Thymus (tissue), 11 donors: Measurements from ENCODE around the gene HOXA6. TPM values are rescaled to one million over a fixed set of nuclear protein-coding genes. Genes with fewer than 3 reads are reported as not detected.

Experiments
- DNase-seq, 9 donors: peaks; one replicate each; pipeline ENCODE4 v3.0.0-alpha.2; 2013; ENCODE audit warnings: low spot score in 9 of 9, low read depth in 6 of 9, missing footprints in 1 of 9
- H3K27ac ChIP-seq, 2 donors: one replicate each; pipeline ENCODE4 v1.5.1; 2013; ENCODE audit warnings: control low read depth in 1 of 2, low read depth in 1 of 2, low read length in 1 of 2, mild to moderate bottlenecking in 1 of 2, moderate library complexity in 1 of 2
- H3K27me3 ChIP-seq, 2 donors: one replicate each; pipeline ENCODE4 v1.5.1; 2013; ENCODE audit warnings: low read length in 1 of 2; ENCODE audit not compliant: control insufficient read depth in 2 of 2, insufficient read depth in 1 of 2
- H3K36me3 ChIP-seq, 2 donors: one replicate each; pipeline ENCODE4 v1.5.1; 2013; ENCODE audit warnings: low read length in 1 of 2, mild to moderate bottlenecking in 1 of 2, moderate library complexity in 1 of 2; ENCODE audit not compliant: control insufficient read depth in 2 of 2, insufficient read depth in 2 of 2
- H3K4me1 ChIP-seq, 2 donors: one replicate each; pipeline ENCODE4 v1.5.1; 2013; ENCODE audit warnings: low read length in 2 of 2; ENCODE audit not compliant: control insufficient read depth in 2 of 2, insufficient read depth in 2 of 2
- H3K4me3 ChIP-seq, 2 donors: one replicate each; pipeline ENCODE4 v1.5.1; 2013; ENCODE audit warnings: low read length in 2 of 2, control low read depth in 1 of 2, mild to moderate bottlenecking in 1 of 2
- H3K9me3 ChIP-seq, 2 donors: one replicate each; pipeline ENCODE4 v1.5.1; 2013; ENCODE audit warnings: low read length in 1 of 2, mild to moderate bottlenecking in 1 of 2; ENCODE audit not compliant: control insufficient read depth in 2 of 2, insufficient read depth in 1 of 2
- WGBS: extraction: QIAGEN DNeasy Blood & Tissue Kit; methylation state at CpG from one replicate; pipeline ENCODE4 v1.1.7; 2013; 5-methylcytosine and 5-hydroxymethylcytosine counted together
- polyA plus RNA-seq: library from polyadenylated mRNA; stranded (reverse); fragments of 200-250 nt; gene quantifications from one replicate; pipeline ENCODE4 v1.2.3, GENCODE V29; 2013
- total RNA-seq: library from RNA; stranded (reverse); fragments of 120-200 nt; gene quantifications from one replicate; pipeline ENCODE4 v1.2.4, GENCODE V29; 2013
- donor health status: healthy.

HOXA6 gene
- total and polyA plus RNA-seq, 2 donors: 0.09 to 0.33 TPM

DNA sequence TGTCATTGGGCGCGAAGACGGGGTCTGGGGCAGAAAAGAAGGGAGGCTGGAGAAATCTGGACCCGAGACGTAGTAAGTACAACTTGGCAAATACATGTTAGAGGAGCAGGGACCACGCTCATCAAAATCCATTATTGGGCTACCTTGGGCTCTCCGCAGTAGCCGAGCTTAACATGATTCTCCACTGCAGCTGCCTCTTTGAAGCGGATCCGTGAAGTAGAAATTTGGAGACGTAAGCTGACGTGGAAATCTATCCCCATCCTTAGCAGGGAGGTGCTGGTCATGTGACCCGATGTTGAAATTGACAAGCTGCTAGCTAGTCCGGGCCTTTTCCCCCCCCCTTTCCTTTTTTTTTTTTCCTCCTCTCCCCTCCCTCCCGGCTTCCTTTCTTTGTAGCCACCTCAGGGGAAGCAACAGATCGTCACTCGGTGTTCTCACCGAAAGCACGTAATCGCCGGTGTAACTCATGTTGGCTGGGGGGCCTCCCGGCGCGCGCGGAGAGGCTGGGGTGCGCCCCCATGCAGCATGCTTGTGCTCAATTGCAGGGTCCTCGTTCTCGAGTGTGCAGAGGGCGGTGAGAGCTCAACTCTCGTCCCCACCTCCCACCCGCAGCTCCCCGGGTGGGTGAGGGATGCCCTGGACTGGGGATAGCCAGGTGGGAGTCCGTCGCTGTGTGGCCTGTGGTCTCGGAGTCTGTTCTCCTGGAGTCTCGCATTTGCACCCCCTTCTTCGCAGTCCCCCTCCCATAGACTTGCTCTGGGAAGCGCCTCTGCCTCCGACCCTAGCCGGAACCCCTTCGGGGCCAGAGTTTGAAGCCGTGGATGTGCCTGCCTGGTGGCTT lies 37.7 kb upstream of the HOXA6 start, which contains the start of gene HOXA11:
TSS of gene HOXA11 (minus strand) at position 220 of the 841 bp plus-strand sequence. CDS start at position 132, 88 bp downstream.
- 5% methylated on average over 43 of the region's 43 CpGs for WGBS
- Histone ChIP-seq H3K27me3 (peaks cover 76 to 100% of the 10 kb centered on the region in 2 donors), H3K4me3 (peak within 1 kb of the TSS in 1 of 2 donors; percentile 35), H3K9me3 (peaks cover 0 to 16% of the 10 kb centered on the region in 2 donors), H3K36me3 (no peaks in the 10 kb centered on the region), H3K27ac (no peak within 1 kb of the TSS), H3K4me1 (peaks cover 14 to 46% of the 10 kb centered on the region in 2 donors)
- no peak for DNase-seq

DNA sequence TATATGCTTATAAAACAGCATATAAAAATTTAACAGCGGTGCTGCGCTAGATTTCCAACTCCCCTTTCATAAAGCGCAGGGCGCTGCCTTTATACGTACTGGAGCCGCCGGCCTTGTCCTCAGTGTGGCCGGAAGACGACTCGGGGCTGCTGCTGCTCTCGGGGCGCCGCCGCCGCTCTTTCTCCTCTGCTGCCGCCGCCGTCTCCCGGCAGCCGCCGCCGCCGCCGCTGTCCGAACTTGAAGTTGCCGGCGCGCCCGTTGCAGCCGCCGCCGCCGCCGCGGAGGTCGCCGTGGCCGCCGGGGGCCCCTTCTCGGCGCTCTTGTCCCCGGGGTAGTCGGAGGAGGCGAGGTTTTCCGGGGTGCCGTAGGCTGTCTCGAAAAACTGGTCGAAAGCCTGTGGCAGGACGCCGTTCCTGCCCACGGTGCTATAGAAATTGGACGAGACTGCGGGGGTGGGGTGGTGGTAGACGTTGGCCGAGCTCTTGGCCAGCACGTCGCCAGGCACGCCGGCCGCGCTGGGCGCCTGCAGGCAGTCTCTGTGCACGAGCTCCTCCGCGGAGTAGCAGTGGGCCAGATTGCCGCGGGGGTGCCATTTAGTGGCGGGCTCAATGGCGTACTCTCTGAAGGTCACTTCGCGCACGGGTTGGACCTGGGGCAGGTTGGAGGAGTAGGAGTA lies 36.9 kb upstream of the HOXA6 start:
- no peak overlapping the region for H3K27ac ChIP-seq
- DNase-seq: no peak
- peaks cover 14 to 53% of the 10 kb centered on the region in 2 donors for H3K4me1 ChIP-seq
- H3K27me3 ChIP-seq: peaks cover 70 to 100% of the 10 kb centered on the region in 2 donors
- WGBS: 2% methylated on average over 72 of the region's 72 CpGs
- H3K4me3 ChIP-seq: peak overlapping the region in 1 of 2 donors; percentile 35
- no peaks in the 10 kb centered on the region for H3K36me3 ChIP-seq
- H3K9me3 ChIP-seq: peaks cover 0 to 16% of the 10 kb centered on the region in 2 donors

DNA sequence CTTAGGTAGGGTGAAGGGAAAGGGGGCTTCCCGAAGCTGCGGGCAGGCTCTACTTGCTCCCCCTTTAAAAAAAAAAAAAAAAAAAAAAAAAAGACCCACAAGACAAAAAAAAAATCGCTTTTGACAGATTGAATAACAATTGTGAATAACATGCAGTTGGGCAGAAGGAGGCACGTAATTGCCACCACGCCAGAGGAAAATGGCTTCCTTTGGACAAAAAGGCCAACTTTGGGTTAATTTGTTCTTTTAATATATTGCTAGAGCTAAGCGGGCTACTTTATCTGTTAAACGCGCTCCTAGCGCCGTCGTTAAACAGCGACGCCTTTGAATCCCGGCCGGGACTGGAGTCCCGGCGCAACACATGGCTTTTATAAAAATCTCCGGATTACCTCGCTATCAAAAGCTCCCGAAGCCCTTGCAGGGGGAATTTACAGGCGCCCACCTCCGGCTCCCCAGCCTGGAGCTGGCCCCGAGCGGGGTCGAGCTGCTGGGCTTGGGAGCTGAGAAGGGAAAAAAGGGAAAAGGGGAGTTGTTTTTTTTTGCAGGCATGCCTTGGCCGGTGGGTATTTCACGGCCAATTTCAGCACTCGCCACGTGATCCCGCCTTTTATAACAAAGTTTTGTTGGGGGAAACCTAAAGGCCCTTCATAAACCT lies 36.2 kb upstream of the HOXA6 start:
- WGBS: 3% methylated on average over 30 of the region's 30 CpGs
- H3K4me3 ChIP-seq: peak overlapping the region in 1 of 2 donors; percentile 35
- no peak for DNase-seq

DNA sequence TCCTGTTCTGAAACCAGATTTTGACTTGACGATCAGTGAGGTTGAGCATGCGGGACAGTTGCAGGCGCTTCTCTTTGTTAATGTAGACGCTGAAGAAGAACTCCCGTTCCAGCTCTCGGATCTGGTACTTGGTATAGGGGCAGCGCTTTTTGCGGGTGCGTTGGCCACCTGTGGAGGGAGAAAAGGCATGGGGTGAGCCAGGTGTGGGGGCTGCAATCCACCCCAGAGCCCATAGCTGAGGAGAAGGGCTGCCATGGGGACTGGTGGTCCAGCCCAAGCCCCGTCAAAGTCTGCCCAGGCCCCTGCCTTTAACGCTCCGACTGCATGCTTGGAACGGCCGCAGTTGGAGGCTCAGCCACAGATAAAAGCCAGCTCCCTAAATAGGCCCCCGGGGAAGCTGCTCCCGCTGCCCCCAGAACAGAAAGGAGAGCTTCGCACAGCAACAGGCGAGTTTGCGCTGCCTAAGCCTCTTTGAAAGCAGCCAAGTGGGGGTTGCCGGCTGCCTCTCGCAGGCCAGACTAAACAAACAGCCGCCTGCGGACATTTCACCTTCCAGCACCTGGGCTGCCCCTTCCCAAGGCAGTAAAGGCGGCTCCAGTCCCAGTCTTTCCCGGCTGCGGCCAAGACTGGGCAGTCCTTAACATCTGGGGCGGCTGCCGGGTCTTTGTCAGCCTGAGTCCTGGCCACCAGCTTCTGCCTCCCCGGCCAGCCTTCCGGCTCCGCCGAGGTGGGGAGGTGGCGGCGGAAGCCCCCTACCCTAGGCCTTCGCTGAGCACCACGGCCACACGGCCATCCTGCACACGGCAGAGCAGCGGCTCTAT lies 35.5 kb upstream of the HOXA6 start:
- H3K27ac ChIP-seq: no peak overlapping the region
- peaks cover 14 to 48% of the 10 kb centered on the region in 2 donors for H3K4me1 ChIP-seq
- 16% methylated on average over 39 of the region's 39 CpGs for WGBS
- no peak overlapping the region for H3K4me3 ChIP-seq
- H3K9me3 ChIP-seq: peaks cover 0 to 7% of the 10 kb centered on the region in 2 donors
- H3K27me3 ChIP-seq: peaks cover 71 to 100% of the 10 kb centered on the region in 2 donors
- DNase-seq: no peak
- no peaks in the 10 kb centered on the region for H3K36me3 ChIP-seq

More for the DNA sequence above, 36.2 kb upstream of the HOXA6 start:
- peaks cover 14 to 55% of the 10 kb centered on the region in 2 donors for H3K4me1 ChIP-seq
- H3K27me3 ChIP-seq: peaks cover 70 to 100% of the 10 kb centered on the region in 2 donors
- H3K9me3 ChIP-seq: peaks cover 0 to 10% of the 10 kb centered on the region in 2 donors
- no peak overlapping the region for H3K27ac ChIP-seq
- H3K36me3 ChIP-seq: no peaks in the 10 kb centered on the region

DNA sequence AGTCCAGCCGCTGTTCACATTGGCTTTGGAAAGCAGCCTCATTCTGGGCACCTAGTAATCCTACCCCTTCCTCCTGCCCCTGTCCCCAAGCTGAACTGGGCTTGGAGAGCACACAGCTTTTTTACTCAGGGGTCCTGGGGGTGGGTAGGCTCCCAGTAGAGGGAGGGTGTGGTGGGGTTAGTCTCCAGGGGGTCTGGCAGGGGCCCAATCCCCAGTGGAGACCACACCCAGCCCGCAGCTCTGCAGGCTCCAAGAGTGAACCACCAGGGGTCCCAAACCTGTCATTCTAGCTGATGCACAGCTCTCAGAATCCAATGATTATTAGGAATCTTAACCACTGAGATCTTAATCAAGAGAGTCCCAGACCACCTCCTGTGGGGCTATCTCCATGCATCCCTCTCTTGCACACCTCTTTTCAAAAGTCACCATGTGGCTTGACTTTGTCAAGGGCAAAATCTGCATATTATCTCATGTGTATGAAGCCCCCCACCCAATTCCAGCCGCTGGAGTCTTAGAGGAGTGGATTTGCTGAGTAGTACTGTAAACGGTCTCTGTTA lies 34.8 kb upstream of the HOXA6 start:
- Histone ChIP-seq H3K9me3 (peaks cover 0 to 7% of the 10 kb centered on the region in 2 donors), H3K4me1 (peaks cover 14 to 41% of the 10 kb centered on the region in 2 donors), H3K27ac (no peak overlapping the region), H3K4me3 (no peak overlapping the region), H3K36me3 (no peaks in the 10 kb centered on the region), H3K27me3 (peaks cover 73 to 100% of the 10 kb centered on the region in 2 donors)
- WGBS: 66% methylated on average over 4 of the region's 4 CpGs
- DNase-seq: no peak

DNA sequence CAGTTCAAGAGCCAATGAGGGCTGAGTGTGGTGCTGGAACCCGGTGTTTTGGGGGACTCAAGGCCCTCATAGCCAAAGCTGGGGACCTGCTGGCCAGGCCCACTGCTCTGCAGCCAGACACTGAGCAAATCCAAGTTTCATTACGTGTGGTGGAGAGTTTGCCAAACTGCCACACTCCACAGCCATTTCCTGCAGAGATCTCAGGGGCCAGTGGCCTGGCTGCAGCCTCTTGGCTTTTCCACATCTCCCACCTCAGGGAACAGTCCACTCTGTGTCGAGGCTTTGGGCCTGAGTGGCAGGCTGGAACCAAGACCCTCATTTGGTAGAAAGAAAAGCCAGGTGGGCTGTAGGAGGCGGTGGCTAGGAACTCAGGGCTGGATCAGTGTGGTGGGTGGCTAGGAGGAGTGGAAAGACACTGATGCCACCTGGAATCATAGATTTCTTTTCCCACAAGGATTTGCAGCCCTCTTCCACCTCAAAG lies 34.3 kb upstream of the HOXA6 start:
- peaks cover 76 to 100% of the 10 kb centered on the region in 2 donors for H3K27me3 ChIP-seq
- H3K9me3 ChIP-seq: peaks cover 0 to 7% of the 10 kb centered on the region in 2 donors
- peaks cover 14 to 41% of the 10 kb centered on the region in 2 donors for H3K4me1 ChIP-seq
- no peak for DNase-seq
- WGBS: 94% methylated on average over 4 of the region's 4 CpGs
- no peak overlapping the region for H3K27ac ChIP-seq
- no peaks in the 10 kb centered on the region for H3K36me3 ChIP-seq
- no peak overlapping the region for H3K4me3 ChIP-seq

DNA sequence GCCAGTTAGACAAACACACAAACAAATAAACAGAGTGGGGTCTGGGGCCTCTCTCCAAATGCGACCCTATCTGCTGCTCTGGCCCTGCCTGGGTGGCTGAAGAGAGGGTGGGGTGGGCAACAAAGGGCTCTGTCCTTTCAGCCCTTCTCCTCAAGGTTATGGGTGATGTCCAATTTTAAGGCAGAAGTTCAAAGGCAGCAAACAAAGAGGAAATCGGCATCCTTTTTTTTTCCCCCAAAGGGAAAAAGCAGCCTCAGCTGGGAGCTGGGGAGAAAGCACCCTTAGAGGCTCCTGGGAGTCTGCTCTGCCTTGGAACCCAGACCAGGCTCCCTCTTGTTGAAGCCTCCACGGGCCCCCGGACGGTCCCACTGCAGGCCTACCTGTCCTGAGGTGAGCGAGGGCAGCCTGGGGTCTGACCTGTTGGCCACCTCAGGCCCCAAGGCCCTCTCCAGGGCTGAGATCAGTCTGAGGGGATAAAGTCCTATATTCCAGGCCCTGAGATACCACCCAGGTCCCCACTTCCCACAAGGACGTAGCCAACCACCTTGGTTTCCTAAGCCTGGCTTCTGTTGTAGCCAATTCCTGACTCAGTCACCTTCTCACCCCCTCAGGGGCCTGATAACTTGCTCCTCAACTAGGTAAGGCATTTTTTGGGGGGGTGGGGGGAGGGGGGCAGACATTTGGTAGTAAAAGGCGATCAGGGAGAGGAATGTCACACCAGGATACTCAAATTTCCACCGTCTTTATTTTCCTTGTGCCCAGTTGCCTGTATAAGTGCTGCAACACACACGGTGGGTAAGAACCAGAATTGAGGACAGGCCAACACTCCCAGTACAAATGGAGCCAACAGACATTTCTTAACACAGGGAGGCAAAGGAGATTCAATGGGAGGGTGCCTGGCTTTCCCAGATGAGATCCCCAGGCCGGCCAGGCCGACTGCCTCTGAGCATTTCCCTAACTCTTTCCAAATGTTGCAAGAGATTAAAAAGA lies 33.2 kb upstream of the HOXA6 start:
- Histone ChIP-seq H3K4me3 (no peak overlapping the region), H3K4me1 (peaks cover 12 to 36% of the 10 kb centered on the region in 2 donors)
- WGBS: 93% methylated on average over 12 of the region's 12 CpGs

More for the DNA sequence above, 33.2 kb upstream of the HOXA6 start:
- H3K36me3 ChIP-seq: no peaks in the 10 kb centered on the region
- H3K27me3 ChIP-seq: peaks cover 74 to 100% of the 10 kb centered on the region in 2 donors
- peaks cover 0 to 5% of the 10 kb centered on the region in 2 donors for H3K9me3 ChIP-seq
- no peak overlapping the region for H3K27ac ChIP-seq
- no peak for DNase-seq
